HCT116 (cell line): ENCODE measurements around the gene VWA7. TPM values are rescaled to one million over a fixed set of nuclear protein-coding genes. Genes with fewer than 3 reads are reported as not detected.

ENCODE experiments used
- ATAC-seq: fragments of 200-7000 bp; cut with Tn5 transposase; 2 replicates; pipeline ENCODE4 v1.9.1; 2020; ENCODE audit warnings: mild to moderate bottlenecking, moderate library complexity
- BruUV-seq: library from RNA; stranded (reverse); fragments of 400-500 nt; replicated peaks from 2 replicates; lab custom pipeline; 2021; lab: Mats Ljungman, UMichigan
- CTCF ChIA-PET: fragments of 300-600 bp; sonication (Branson Sonifier 250); formaldehyde crosslinking; loops from one replicate; lab custom pipeline; 2021; ENCODE audit warnings: antibody characterized with exemption; lab: Charles Lee
- POLR2A ChIA-PET: fragments of 300-600, 350-600 bp; sonication (Branson Sonifier 250); formaldehyde crosslinking; loops from one replicate; lab custom pipeline; 2021; ENCODE audit warnings: antibody characterized with exemption; lab: Charles Lee
- RAD21 ChIA-PET, 2 experiments: fragments of 300-600 bp; sonication (Branson Sonifier 250); formaldehyde crosslinking; loops; one replicate each; lab custom pipeline; 2023; ENCODE audit warnings: low total read pairs in 2 of 2; ENCODE audit not compliant: uncharacterized antibody in 2 of 2, unreplicated experiment in 2 of 2, low non-redundant PET in 1 of 2; lab: Charles Lee
- DNase-seq: peaks from one replicate; pipeline ENCODE4 v3.0.0-alpha.2; 2010; ENCODE audit warnings: low read depth, low spot score
- H2AFZ ChIP-seq: fragments of 200-600 bp; shearing (Covaris generic), sonication (generic); 2 replicates; pipeline ENCODE4 v1.6.1; 2017; ENCODE audit warnings: low read depth, mixed run types, mixed read lengths, antibody characterized with exemption, low read length; ENCODE audit not compliant: poor library complexity, severe bottlenecking
- H3K27ac ChIP-seq: 2 replicates; pipeline ENCODE4 v1.5.1; 2012; ENCODE audit warnings: low read depth, low read length
- H3K27me3 ChIP-seq: fragments of 200-600 bp; sonication (generic); 2 replicates; pipeline ENCODE4 v1.6.1; 2016; ENCODE audit warnings: mixed run types, low read length, mixed read lengths; ENCODE audit not compliant: insufficient read depth
- H3K36me3 ChIP-seq, 2 experiments: fragments of 200-500 bp in 1 of 2; fragments of 200-600 bp in 1 of 2; sonication (Bioruptor generic) in 1 of 2; sonication (generic) in 1 of 2; 2 replicates each; pipeline versions ENCODE4 v1.5.1 to v1.6.1; 2014 to 2016; ENCODE audit warnings: low read length in 2 of 2, inconsistent platforms in 1 of 2, mixed read lengths in 1 of 2, mixed run types in 1 of 2; ENCODE audit not compliant: insufficient read depth in 2 of 2, control insufficient read depth in 1 of 2
- H3K4me1 ChIP-seq, 2 experiments: fragments of 200-600 bp in 1 of 2; sonication (generic) in 1 of 2; 2 replicates each; pipeline versions ENCODE4 v1.5.1 to v1.6.1; 2012 to 2017; ENCODE audit warnings: low read length in 2 of 2, inconsistent platforms in 1 of 2, mild to moderate bottlenecking in 1 of 2, mixed read lengths in 1 of 2, mixed run types in 1 of 2, moderate library complexity in 1 of 2; ENCODE audit not compliant: insufficient read depth in 2 of 2, control insufficient read depth in 1 of 2
- H3K4me2 ChIP-seq: fragments of 200-600 bp; sonication (generic); 2 replicates; pipeline ENCODE4 v1.6.1; 2017; ENCODE audit warnings: mixed run types, low read length, mixed read lengths
- H3K4me3 ChIP-seq, 2 experiments: fragments of 200-600 bp in 1 of 2; sonication (generic) in 1 of 2; replicated peaks in 1 of 2; 2 replicates each; pipeline ENCODE4 v1.5.1; 2011 to 2016; ENCODE audit warnings: low read length in 2 of 2, control low read depth in 1 of 2, low read depth in 1 of 2, mild to moderate bottlenecking in 1 of 2, mixed read lengths in 1 of 2, mixed run types in 1 of 2
- H3K79me2 ChIP-seq: fragments of 200-600 bp; sonication (generic); 2 replicates; pipeline ENCODE4 v1.6.1; 2017; ENCODE audit warnings: mild to moderate bottlenecking, mixed run types, low read length, moderate library complexity, mixed read lengths; ENCODE audit not compliant: insufficient read depth
- H3K9ac ChIP-seq: fragments of 200-600 bp; sonication (generic); 2 replicates; pipeline ENCODE4 v1.6.1; 2016; ENCODE audit warnings: low read length, mixed read lengths
- H3K9me2 ChIP-seq: fragments of 200-600 bp; sonication (generic), shearing (Covaris generic); 2 replicates; pipeline ENCODE4 v1.6.1; 2017; ENCODE audit warnings: mixed run types, mild to moderate bottlenecking, moderate library complexity; ENCODE audit not compliant: insufficient read depth
- H3K9me3 ChIP-seq, 2 experiments: fragments of 200-500 bp in 1 of 2; fragments of 200-600 bp in 1 of 2; sonication (Bioruptor generic) in 1 of 2; sonication (generic) in 1 of 2; 2 replicates each; pipeline ENCODE4 v1.6.1; 2014 to 2017; ENCODE audit warnings: low read length in 2 of 2, mixed read lengths in 2 of 2, inconsistent platforms in 1 of 2, low read depth in 1 of 2, mild to moderate bottlenecking in 1 of 2, mixed run types in 1 of 2, moderate library complexity in 1 of 2; ENCODE audit not compliant: control insufficient read depth in 1 of 2, insufficient read depth in 1 of 2
- H4K20me1 ChIP-seq: fragments of 200-600 bp; sonication (generic), shearing (Covaris generic); 2 replicates; pipeline ENCODE4 v1.6.1; 2017; ENCODE audit warnings: mixed run types, mild to moderate bottlenecking, moderate library complexity; ENCODE audit not compliant: insufficient read depth
- ELF1 ChIP-seq: IDR thresholded peaks from 2 replicates; pipeline ENCODE4 v1.6.1; 2012; ENCODE audit warnings: low read depth, borderline replicate concordance
- EZH2 ChIP-seq: fragments of 200-600 bp; sonication (generic); IDR thresholded peaks from 2 replicates; pipeline ENCODE4 v1.6.1; 2017; ENCODE audit warnings: antibody characterized with exemption, mixed run types
- EZH2phosphoT487 ChIP-seq: fragments of 200-600 bp; IDR thresholded peaks from 2 replicates; pipeline ENCODE4 v1.6.1; 2018; ENCODE audit warnings: antibody characterized with exemption, borderline replicate concordance
- ZFX ChIP-seq: fragments of 450-650 bp; IDR thresholded peaks from 2 replicates; pipeline ENCODE4 v1.6.1; 2017
- intact Hi-C: fragments of 100-400 bp; cut with micrococcal nuclease; formaldehyde crosslinking; loops from 2 replicates; pipeline ENCODE4 v1.10.0; 2022
- total RNA-seq: library from RNA; stranded (reverse); gene quantifications from one replicate; pipeline ENCODE4 v1.2.1, GENCODE V29; 2021; ENCODE audit not compliant: unreplicated experiment
- TF ChIP-seq, protein P1 (sequence below): IDR thresholded peaks from 2 replicates; pipeline ENCODE4 v1.6.1; 2012; ENCODE audit warnings: low read depth
- TF ChIP-seq, protein P2 (sequence below): IDR thresholded peaks from 2 replicates; pipeline ENCODE4 v1.6.1; 2012

VWA7 gene
- total RNA-seq, 1 experiment from 2014 or later, result 14.6 TPM

DNA sequence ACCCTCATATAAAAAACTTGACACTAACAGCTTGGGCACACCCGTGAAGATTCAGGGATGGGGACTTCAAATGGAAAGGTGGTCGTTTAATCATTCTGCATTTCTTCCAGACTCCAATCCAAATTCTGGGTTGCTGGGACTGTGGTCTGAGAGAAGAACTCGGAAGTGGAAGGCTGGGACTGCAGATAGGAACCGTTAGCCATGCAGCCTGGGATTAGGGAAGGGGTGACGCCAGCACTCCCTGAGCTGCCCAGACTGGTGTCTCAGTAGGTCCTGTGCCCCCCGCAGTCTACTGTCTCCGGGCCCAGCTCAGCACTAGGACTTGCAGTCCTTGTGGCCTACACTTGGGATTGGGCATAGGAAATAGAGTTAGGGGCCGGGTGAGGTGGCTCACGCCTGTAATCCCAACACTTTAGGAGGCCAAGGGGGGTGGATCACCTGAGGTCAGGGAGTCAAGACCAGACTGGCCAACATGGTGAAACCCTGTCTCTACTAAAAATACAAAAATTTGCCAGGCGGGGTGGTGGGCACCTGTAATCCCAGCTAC is 40.3 kb downstream of the VWA7 start:
- H3K36me3 ChIP-seq, result peaks cover 23 to 28% of the 10 kb centered on the region in 2 experiments
- POLR2A ChIA-PET, result interaction anchor here (0.6 to 4.3 kb wide), 8 partner anchors 16 to 99 kb away, joined by 3 to 21 read pairs (median 4); partner anchors contain the start of genes ABHD16A, CSNK2B, GPANK1 and HSPA1B
- H2AFZ ChIP-seq, result no peak overlapping the region
- RAD21 ChIA-PET, result no interaction called here
- peaks cover 63% of the 10 kb centered on the region for H3K79me2 ChIP-seq
- H3K9me2 ChIP-seq, result no peaks in the 10 kb centered on the region
- no TSS peak for BruUV-seq
- H3K4me2 ChIP-seq, result peak overlapping the region; percentile 83
- CTCF ChIA-PET, result interaction anchor here (0.9 kb wide), 1 partner anchor 24 kb away, joined by 4 read pairs; no protein-coding TSS in a partner anchor
- ATAC-seq, result no peak
- no peak for DNase-seq
- peak overlapping the region; percentile 95 for H3K27ac ChIP-seq
- intact Hi-C loops, result loop anchor here (5.0 kb wide), 2 partner anchors 70 to 95 kb away; partner anchors contain the start of genes CSNK2B and LY6G5B
- H3K9ac ChIP-seq, result peak overlapping the region; percentile 82
- peak overlapping the region; percentile 74 to 91 for H3K4me3 ChIP-seq
- no peaks in the 10 kb centered on the region for H3K27me3 ChIP-seq
- no peaks in the 10 kb centered on the region; the same call in 1 of the 2 replicates for H4K20me1 ChIP-seq
- H3K4me1 ChIP-seq, result peaks cover 41 to 67% of the 10 kb centered on the region in 2 experiments
- TF ChIP-seq EZH2 (no peak), ELF1 (no peak), EZH2phosphoT487 (no peak), ZFX (no peak)
- TF ChIP-seq, protein P1, sequence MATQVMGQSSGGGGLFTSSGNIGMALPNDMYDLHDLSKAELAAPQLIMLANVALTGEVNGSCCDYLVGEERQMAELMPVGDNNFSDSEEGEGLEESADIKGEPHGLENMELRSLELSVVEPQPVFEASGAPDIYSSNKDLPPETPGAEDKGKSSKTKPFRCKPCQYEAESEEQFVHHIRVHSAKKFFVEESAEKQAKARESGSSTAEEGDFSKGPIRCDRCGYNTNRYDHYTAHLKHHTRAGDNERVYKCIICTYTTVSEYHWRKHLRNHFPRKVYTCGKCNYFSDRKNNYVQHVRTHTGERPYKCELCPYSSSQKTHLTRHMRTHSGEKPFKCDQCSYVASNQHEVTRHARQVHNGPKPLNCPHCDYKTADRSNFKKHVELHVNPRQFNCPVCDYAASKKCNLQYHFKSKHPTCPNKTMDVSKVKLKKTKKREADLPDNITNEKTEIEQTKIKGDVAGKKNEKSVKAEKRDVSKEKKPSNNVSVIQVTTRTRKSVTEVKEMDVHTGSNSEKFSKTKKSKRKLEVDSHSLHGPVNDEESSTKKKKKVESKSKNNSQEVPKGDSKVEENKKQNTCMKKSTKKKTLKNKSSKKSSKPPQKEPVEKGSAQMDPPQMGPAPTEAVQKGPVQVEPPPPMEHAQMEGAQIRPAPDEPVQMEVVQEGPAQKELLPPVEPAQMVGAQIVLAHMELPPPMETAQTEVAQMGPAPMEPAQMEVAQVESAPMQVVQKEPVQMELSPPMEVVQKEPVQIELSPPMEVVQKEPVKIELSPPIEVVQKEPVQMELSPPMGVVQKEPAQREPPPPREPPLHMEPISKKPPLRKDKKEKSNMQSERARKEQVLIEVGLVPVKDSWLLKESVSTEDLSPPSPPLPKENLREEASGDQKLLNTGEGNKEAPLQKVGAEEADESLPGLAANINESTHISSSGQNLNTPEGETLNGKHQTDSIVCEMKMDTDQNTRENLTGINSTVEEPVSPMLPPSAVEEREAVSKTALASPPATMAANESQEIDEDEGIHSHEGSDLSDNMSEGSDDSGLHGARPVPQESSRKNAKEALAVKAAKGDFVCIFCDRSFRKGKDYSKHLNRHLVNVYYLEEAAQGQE, result no peak
- TF ChIP-seq, protein P2, sequence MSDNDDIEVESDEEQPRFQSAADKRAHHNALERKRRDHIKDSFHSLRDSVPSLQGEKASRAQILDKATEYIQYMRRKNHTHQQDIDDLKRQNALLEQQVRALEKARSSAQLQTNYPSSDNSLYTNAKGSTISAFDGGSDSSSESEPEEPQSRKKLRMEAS, result no peak
- no peaks in the 10 kb centered on the region for H3K9me3 ChIP-seq
